ENCODE results near the gene AGPS. TPM values are rescaled to one million over a fixed set of nuclear protein-coding genes. Genes with fewer than 3 reads are reported as not detected.

AGPS gene
- total and polyA plus RNA-seq, 2 of the 13 experiments (the other 11 are each of a cell fraction or from before 2014, with no cell fraction given), result 39.4 to 99.0 TPM

GRCh38 chr2:177397481-177398289 lies 5.1 kb downstream of the AGPS start (continued):
- TF ChIP-seq ETS1 (CRISPR knock-in tag; IDR thresholded peaks at IDR 0.05) (no peak), ZNF234 (CRISPR knock-in tag; conservative IDR thresholded peaks at IDR 0.05) (no peak), PAX8 (CRISPR knock-in tag; IDR thresholded peaks at IDR 0.05; ENCODE audit: borderline replicate concordance) (no peak), JARID2 (CRISPR knock-in tag; IDR thresholded peaks at IDR 0.05; ENCODE audit: insufficient replicate concordance) (no peak), MTA3 (CRISPR knock-in tag; IDR thresholded peaks at IDR 0.05) (no peak), ARID3A (IDR thresholded peaks at IDR 0.05; ENCODE audit: low read depth, low read length) (no peak; the same call in 1 of the 2 replicates), CEBPZ (IDR thresholded peaks at IDR 0.05; ENCODE audit: low read length) (no peak), LBX2 (CRISPR knock-in tag; IDR thresholded peaks at IDR 0.05; ENCODE audit: borderline replicate concordance) (no peak), ELF1 (CRISPR knock-in tag; IDR thresholded peaks at IDR 0.05) (no peak; the same call in 1 of the 2 replicates), SMYD3 (CRISPR knock-in tag; IDR thresholded peaks at IDR 0.05) (peak; percentile 99), MAX (IDR thresholded peaks at IDR 0.05) (peak; percentile 86), ZNF556 (CRISPR knock-in tag; IDR thresholded peaks at IDR 0.05; ENCODE audit: borderline replicate concordance) (peak; percentile 89; the same call in 1 of the 2 replicates), HOMEZ (CRISPR knock-in tag; IDR thresholded peaks at IDR 0.05; ENCODE audit: low read depth) (peak; percentile 93; the same call in 1 of the 2 replicates), MYC (CRISPR knock-in tag; IDR thresholded peaks at IDR 0.05; ENCODE audit: borderline replicate concordance) (peak; percentile 67; the same call in 1 of the 2 replicates), ZNF564 (CRISPR knock-in tag; IDR thresholded peaks at IDR 0.05) (peak; percentile 68; the same call in 1 of the 2 replicates), ZNF580 (CRISPR knock-in tag; IDR thresholded peaks at IDR 0.05; ENCODE audit: borderline replicate concordance, low read depth) (peak; percentile 89; the same call in 1 of the 2 replicates), ZNF282 (IDR thresholded peaks at IDR 0.05; ENCODE audit: partially characterized antibody) (no peak), ASH2L (IDR thresholded peaks at IDR 0.05; ENCODE audit: insufficient read length, low read depth, low read length) (peak; percentile 92)
